ENCODE results near the gene PRPF19. TPM values are rescaled to one million over a fixed set of nuclear protein-coding genes. Genes with fewer than 3 reads are reported as not detected.

The PRPF19 gene
- total and polyA plus RNA-seq, 2 of the 8 experiments (the other 6 are each of a cell fraction or from before 2014, with no cell fraction given) = 107 to 141 TPM

GRCh38 chr11:60919956-60920355 is 13.6 kb upstream of the PRPF19 start:
- H3K56ac ChIP-seq (replicated peaks; ENCODE audit: insufficient read length, low read depth, low read length) = no peak overlapping the region
- H3K9ac ChIP-seq (replicated peaks in 1 of 4; ENCODE audit: extremely low read depth in 1 of 4, low read depth in 3 of 4, low read length in 3 of 4) = no peak overlapping the region
- WGBS, 2 experiments (ENCODE audit: extremely low coverage in 1 of 2, insufficient coverage in 1 of 2, insufficient read length in 1 of 2, insufficient replicate concordance in 2 of 2, low coverage in 1 of 2, low lambda C conversion rate in 2 of 2, missing lambda C conversion rate in 1 of 2) = 95% methylated on average over 2 of the region's 2 CpGs; no CpG with 5 or more reads in 1 of the 2 experiments
- no peak overlapping the region for H4K91ac ChIP-seq (replicated peaks; ENCODE audit: insufficient read length, low read length)
- no peak for FAIRE-seq
- H3K27ac ChIP-seq (ENCODE audit: low read depth, low read length) = no peak overlapping the region
- peaks cover 5 to 24% of the 10 kb centered on the region in 2 experiments for H3K79me2 ChIP-seq (ENCODE audit: control insufficient read depth in 1 of 2, insufficient read depth in 2 of 2, low read length in 2 of 2)
- no peak overlapping the region for H4K5ac ChIP-seq (ENCODE audit: insufficient read length, low read depth, low read length)
- no peak overlapping the region for H2BK5ac ChIP-seq (ENCODE audit: low read depth, low read length)
- H3K14ac ChIP-seq (ENCODE audit: insufficient read length) = no peak overlapping the region
- peaks cover 3 to 14% (median 9%) of the 10 kb centered on the region in 4 experiments; a peak in 5 of 8 replicates for H3K36me3 ChIP-seq (ENCODE audit: control insufficient read depth in 2 of 4, insufficient read depth in 4 of 4, low read length in 3 of 4)
- TF ChIP-seq HDAC6 (IDR thresholded peaks at IDR 0.05; ENCODE audit: low read depth, low read length) (no peak), RAD21 (IDR thresholded peaks at IDR 0.05 in 1 of 2, conservative IDR thresholded peaks at IDR 0.05 in 1 of 2; ENCODE audit: low read depth in 2 of 2, low read length in 2 of 2) (no peak), MAX (IDR thresholded peaks at IDR 0.05) (no peak), BRCA1 (IDR thresholded peaks at IDR 0.05; ENCODE audit: low read depth, low read length) (no peak), USF2 (IDR thresholded peaks at IDR 0.05; ENCODE audit: low read length) (no peak)
- no peaks in the 10 kb centered on the region for H3K9me3 ChIP-seq (ENCODE audit: insufficient read depth in 2 of 2, low read depth in 1 of 2, low read length in 1 of 2)
- no peak overlapping the region for H3K4ac ChIP-seq (replicated peaks; ENCODE audit: insufficient read length, low read depth, low read length)
- H2BK20ac ChIP-seq (ENCODE audit: low read length) = no peak overlapping the region
- H3K4me1 ChIP-seq (replicated peaks in 1 of 4; ENCODE audit: control insufficient read depth in 3 of 4, insufficient read depth in 4 of 4, low read length in 3 of 4) = peaks cover 6 to 19% (median 13%) of the 10 kb centered on the region in 4 experiments; a peak in 6 of 7 replicates
- H2AK5ac ChIP-seq (ENCODE audit: low read depth, low read length) = no peak overlapping the region
- no peak overlapping the region for H4K8ac ChIP-seq (ENCODE audit: extremely low read depth, insufficient read depth, low read length)
- no peaks in the 10 kb centered on the region; the same call in 1 of the 2 replicates for H3K79me1 ChIP-seq (ENCODE audit: low read depth, low read length)
- peaks cover 3% of the 10 kb centered on the region; the same call in 1 of the 2 replicates for H3K23me2 ChIP-seq (ENCODE audit: low read depth, low read length)
- no peak overlapping the region for H3K18ac ChIP-seq (ENCODE audit: extremely low read depth, low read length)
- ChIA-PET CTCF (ENCODE audit: partially characterized antibody) (interaction anchor here (0.8 to 1.0 kb wide), 2 partner anchors 23 to 77 kb away, joined by 3 read pairs; no protein-coding TSS in a partner anchor), POLR2A (ENCODE audit: partially characterized antibody) (no interaction called here)
- no peak overlapping the region for H2BK12ac ChIP-seq (ENCODE audit: low read depth, low read length)
- no peak overlapping the region for H2BK120ac ChIP-seq (replicated peaks; ENCODE audit: low read depth, low read length)
- H3K27me3 ChIP-seq (replicated peaks in 1 of 4; ENCODE audit: control insufficient read depth in 3 of 4, extremely low read depth in 1 of 4, insufficient read depth in 3 of 4, low read length in 3 of 4) = no peaks in the 10 kb centered on the region
- no peak overlapping the region for H2BK15ac ChIP-seq (ENCODE audit: low read length)
- no peak overlapping the region for H3K4me3 ChIP-seq (ENCODE audit: extremely low read depth in 1 of 4, insufficient read depth in 2 of 4, low read depth in 3 of 4, low read length in 4 of 4)
- no peak for DNase-seq (ENCODE audit: low read depth in 1 of 2, low spot score in 2 of 2)
- peaks cover 3 to 11% of the 10 kb centered on the region in 2 experiments for H4K20me1 ChIP-seq (replicated peaks in 1 of 2; ENCODE audit: control insufficient read depth in 1 of 2, insufficient read depth in 2 of 2, low read length in 2 of 2)
- H3K23ac ChIP-seq (ENCODE audit: insufficient read length) = no peak overlapping the region
- H2AFZ ChIP-seq (ENCODE audit: low read length) = no peak overlapping the region
- H3K4me2 ChIP-seq (ENCODE audit: insufficient read depth in 1 of 2, low read depth in 2 of 2, low read length in 2 of 2) = no peak overlapping the region
